Measurements from ENCODE around the gene MAST4.

DNA sequence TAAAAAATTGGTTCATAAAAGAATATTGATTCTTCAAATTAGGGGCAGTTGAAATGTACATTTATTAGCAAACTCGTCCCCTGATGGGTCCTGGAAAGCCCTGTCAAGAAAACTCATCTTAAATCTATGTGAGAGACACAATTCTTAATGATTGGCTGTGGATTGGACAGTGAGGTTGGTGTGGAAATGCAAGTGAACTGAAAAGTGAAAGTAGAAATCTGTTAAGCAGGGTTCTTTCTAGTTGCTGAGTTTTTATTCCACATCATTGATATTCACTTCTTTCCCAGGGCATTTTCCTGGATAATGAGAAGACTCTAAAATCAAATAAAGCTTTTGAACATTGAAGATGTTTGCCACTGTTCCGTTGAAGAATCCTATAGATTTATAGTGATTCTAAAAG, 292.4 kb downstream of the MAST4 start:
- TF ChIP-seq POLR2A (IDR thresholded peaks at IDR 0.05) = no peak
- TF ChIP-seq, protein P1, sequence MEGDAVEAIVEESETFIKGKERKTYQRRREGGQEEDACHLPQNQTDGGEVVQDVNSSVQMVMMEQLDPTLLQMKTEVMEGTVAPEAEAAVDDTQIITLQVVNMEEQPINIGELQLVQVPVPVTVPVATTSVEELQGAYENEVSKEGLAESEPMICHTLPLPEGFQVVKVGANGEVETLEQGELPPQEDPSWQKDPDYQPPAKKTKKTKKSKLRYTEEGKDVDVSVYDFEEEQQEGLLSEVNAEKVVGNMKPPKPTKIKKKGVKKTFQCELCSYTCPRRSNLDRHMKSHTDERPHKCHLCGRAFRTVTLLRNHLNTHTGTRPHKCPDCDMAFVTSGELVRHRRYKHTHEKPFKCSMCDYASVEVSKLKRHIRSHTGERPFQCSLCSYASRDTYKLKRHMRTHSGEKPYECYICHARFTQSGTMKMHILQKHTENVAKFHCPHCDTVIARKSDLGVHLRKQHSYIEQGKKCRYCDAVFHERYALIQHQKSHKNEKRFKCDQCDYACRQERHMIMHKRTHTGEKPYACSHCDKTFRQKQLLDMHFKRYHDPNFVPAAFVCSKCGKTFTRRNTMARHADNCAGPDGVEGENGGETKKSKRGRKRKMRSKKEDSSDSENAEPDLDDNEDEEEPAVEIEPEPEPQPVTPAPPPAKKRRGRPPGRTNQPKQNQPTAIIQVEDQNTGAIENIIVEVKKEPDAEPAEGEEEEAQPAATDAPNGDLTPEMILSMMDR (IDR thresholded peaks at IDR 0.05) = no peak
- no peak for TF ChIP-seq POLR2AphosphoS5 (IDR thresholded peaks at IDR 0.05)
- TF ChIP-seq EP300 (IDR thresholded peaks at IDR 0.05) = no peak

Measured in gastroesophageal sphincter (tissue), 3 donors.